ENCODE measurements around the gene CUBN. TPM values are rescaled to one million over a fixed set of nuclear protein-coding genes. Genes with fewer than 3 reads are reported as not detected.

CUBN gene
- total RNA-seq, 1 experiment from 2014 or later = 1.3 TPM

GRCh38 chr10:17038627-17039026, 91.0 kb downstream of the CUBN start:
- CTCF ChIA-PET = no interaction called here
- no peak for ATAC-seq
- TF ChIP-seq TCF7L2 (IDR thresholded peaks at IDR 0.05; ENCODE audit: low read depth, low read length) (no peak), CTCF (IDR thresholded peaks at IDR 0.05) (no peak), POLR2AphosphoS5 (IDR thresholded peaks at IDR 0.05; ENCODE audit: low read depth, low read length) (no peak), SIN3A (IDR thresholded peaks at IDR 0.05; ENCODE audit: borderline replicate concordance, insufficient read depth, low read depth, low read length) (no peak), REST (IDR thresholded peaks at IDR 0.05; ENCODE audit: insufficient read depth in 1 of 2, low read depth in 2 of 2, low read length in 1 of 2) (no peak)
- H3K27me3 ChIP-seq (ENCODE audit: control insufficient read depth, insufficient read depth, low read length) = no peaks in the 10 kb centered on the region
- POLR2A ChIA-PET = no interaction called here
- DNase-seq (ENCODE audit: low read depth, low spot score) = no peak
- no peaks in the 10 kb centered on the region for H3K36me3 ChIP-seq (ENCODE audit: control insufficient read depth, insufficient read depth, low read length)
- peak overlapping the region; percentile 67; the same call in 1 of the 2 replicates for H3K27ac ChIP-seq (ENCODE audit: low read length)
- no peaks in the 10 kb centered on the region for H3K4me1 ChIP-seq (ENCODE audit: control insufficient read depth, insufficient read depth, low read length)
- H3K4me3 ChIP-seq (ENCODE audit: low read depth in 2 of 2, low read length in 2 of 2) = no peak overlapping the region
- no TSS peak for BruUV-seq (replicated peaks)
- intact Hi-C loops (cut with micrococcal nuclease; ENCODE audit: unreplicated experiment) (no loop called here), in situ Hi-C loops (cut with HindIII; ENCODE audit: low pct_unique_long_range_greater_than_20kb, low sequenced_read_pairs) (no loop called here)
- peaks cover 8% of the 10 kb centered on the region; the same call in 1 of the 2 replicates for H3K9me3 ChIP-seq (ENCODE audit: control insufficient read depth, insufficient read depth, low read depth, low read length)

GRCh38 chr10:17037910-17038309, 91.7 kb downstream of the CUBN start:
- ATAC-seq (no peak), DNase-seq (ENCODE audit: low read depth, low spot score) (no peak)
- Histone ChIP-seq H3K27ac (ENCODE audit: low read length) (peak overlapping the region; percentile 56; the same call in 1 of the 2 replicates), H3K9me3 (ENCODE audit: control insufficient read depth, insufficient read depth, low read depth, low read length) (peaks cover 12% of the 10 kb centered on the region; the same call in 1 of the 2 replicates), H3K27me3 (ENCODE audit: control insufficient read depth, insufficient read depth, low read length) (no peaks in the 10 kb centered on the region), H3K4me3 (ENCODE audit: low read depth in 2 of 2, low read length in 2 of 2) (no peak overlapping the region), H3K4me1 (ENCODE audit: control insufficient read depth, insufficient read depth, low read length) (no peaks in the 10 kb centered on the region), H3K36me3 (ENCODE audit: control insufficient read depth, insufficient read depth, low read length) (no peaks in the 10 kb centered on the region)
- intact Hi-C loops (cut with micrococcal nuclease; ENCODE audit: unreplicated experiment) (no loop called here), in situ Hi-C loops (cut with HindIII; ENCODE audit: low pct_unique_long_range_greater_than_20kb, low sequenced_read_pairs) (no loop called here)
- TF ChIP-seq TCF7L2 (IDR thresholded peaks at IDR 0.05; ENCODE audit: low read depth, low read length) = no peak
- no peak for TF ChIP-seq CTCF (IDR thresholded peaks at IDR 0.05)
- TF ChIP-seq SIN3A (IDR thresholded peaks at IDR 0.05; ENCODE audit: borderline replicate concordance, insufficient read depth, low read depth, low read length) = no peak
- no peak for TF ChIP-seq POLR2AphosphoS5 (IDR thresholded peaks at IDR 0.05; ENCODE audit: low read depth, low read length)
- TF ChIP-seq REST (IDR thresholded peaks at IDR 0.05; ENCODE audit: insufficient read depth in 1 of 2, low read depth in 2 of 2, low read length in 1 of 2) = no peak
- ChIA-PET CTCF (no interaction called here), POLR2A (no interaction called here)
- no TSS peak for BruUV-seq (replicated peaks)

Data from Panc1 (cell line).